CD4-positive, alpha-beta T cell treated with Interleukin-6 for 4 hours (primary cell): ENCODE data around the gene SMCR8.
"Not testable (repeated sequence)": the region's sequence is repeated elsewhere in the genome, so short reads cannot be mapped to it uniquely, and the experiment has no call there.

Experiments used
- DNase-seq: peaks from one replicate; pipeline ENCODE4 v3.0.0-alpha.2; 2020; ENCODE audit warnings: mixed read lengths

Gene SMCR8

GRCh38 chr17:18361837-18362697, 47.0 kb downstream of the SMCR8 start:
- DNase-seq, result no peak

- DNase-seq, result no peak
These were observed 47.6 kb downstream of the SMCR8 start for GRCh38 chr17:18362698-18363100.

- peak; percentile 93 for DNase-seq
These were observed 48.3 kb downstream of the SMCR8 start, which contains the start of gene SHMT1 for GRCh38 chr17:18363101-18364049. SHMT1 (minus strand) TSS chr17:18363550; CDS start chr17:18355981, 7,569 bp downstream.

GRCh38 chr17:18364166-18364565, 49.1 kb downstream of the SMCR8 start:
- DNase-seq, result no peak

GRCh38 chr17:18368946-18369345, 53.9 kb downstream of the SMCR8 start:
- DNase-seq, result no peak

- no peak for DNase-seq
These were observed 55.7 kb downstream of the SMCR8 start for GRCh38 chr17:18370761-18371160.

GRCh38 chr17:18371455-18371854, 56.4 kb downstream of the SMCR8 start:
- DNase-seq, result no peak

GRCh38 chr17:18373181-18373580, 58.1 kb downstream of the SMCR8 start:
- not testable (repeated sequence) for DNase-seq

- DNase-seq, result no peak
These were observed 59.1 kb downstream of the SMCR8 start for GRCh38 chr17:18374216-18374615.
